SU-DHL-6 (cell line): ENCODE results near the gene LSR.

Experiments
- EZH2phosphoT487 ChIP-seq: fragments of 200-600 bp; sonication (generic), shearing (Covaris generic); conservative IDR thresholded peaks from 2 replicates; pipeline ENCODE4 v1.6.1; 2018; ENCODE audit warnings: mild to moderate bottlenecking, antibody characterized with exemption, low read length, moderate library complexity, mixed read lengths
- TF ChIP-seq, protein P1 (sequence below): fragments of 200-600 bp; sonication (generic); IDR thresholded peaks from one replicate; pipeline ENCODE4 v1.5.1; 2017; ENCODE audit warnings: antibody characterized with exemption, mild to moderate bottlenecking, low read length, moderate library complexity; ENCODE audit not compliant: insufficient read depth, poor library complexity, severe bottlenecking

DNA sequence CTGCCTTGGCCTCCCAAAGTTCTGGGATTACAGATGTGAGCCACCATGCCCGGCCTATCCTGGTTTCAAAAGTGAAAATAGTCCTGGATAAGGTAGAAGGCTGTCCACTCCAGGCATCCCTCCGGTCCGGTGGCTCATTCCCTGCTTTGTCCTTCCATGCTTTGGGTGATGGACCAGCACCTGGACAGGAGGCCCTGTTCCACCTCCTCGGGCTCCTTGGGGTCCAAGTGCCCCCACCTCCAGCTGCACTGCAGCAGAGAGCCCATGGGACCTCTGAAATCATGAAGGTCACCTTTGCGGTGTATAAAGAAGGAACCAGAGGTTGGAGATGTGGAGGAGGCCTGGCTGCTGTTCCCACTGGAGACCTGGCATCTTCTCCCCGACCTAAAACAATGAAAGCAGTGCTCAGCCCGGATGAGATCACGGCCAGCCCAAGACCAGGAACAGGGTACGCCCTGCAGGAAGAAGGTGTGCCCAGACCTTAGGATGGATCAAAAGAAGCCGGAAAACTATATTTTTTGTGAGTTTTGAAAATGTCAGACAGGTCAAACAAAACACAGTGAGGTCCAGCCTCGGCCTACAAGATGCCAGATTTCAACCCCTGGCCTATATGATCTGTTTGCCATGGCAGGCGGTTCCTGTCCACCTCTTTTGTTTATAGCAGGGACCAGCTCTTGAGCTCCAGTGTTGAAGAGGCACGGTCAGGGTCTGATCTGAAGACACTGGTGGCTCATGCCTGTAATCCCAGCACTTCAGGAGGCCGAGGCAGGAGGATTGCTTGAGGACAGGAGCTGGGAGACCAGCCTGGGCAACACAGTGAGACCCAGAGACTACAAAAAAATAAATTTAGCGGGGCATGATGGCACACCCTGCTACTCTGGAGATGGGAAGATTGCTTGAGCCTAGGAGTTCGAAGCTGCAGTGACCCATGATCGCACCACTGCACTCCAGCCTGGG lies 5.8 kb downstream of the LSR start:
- TF ChIP-seq, protein P1, sequence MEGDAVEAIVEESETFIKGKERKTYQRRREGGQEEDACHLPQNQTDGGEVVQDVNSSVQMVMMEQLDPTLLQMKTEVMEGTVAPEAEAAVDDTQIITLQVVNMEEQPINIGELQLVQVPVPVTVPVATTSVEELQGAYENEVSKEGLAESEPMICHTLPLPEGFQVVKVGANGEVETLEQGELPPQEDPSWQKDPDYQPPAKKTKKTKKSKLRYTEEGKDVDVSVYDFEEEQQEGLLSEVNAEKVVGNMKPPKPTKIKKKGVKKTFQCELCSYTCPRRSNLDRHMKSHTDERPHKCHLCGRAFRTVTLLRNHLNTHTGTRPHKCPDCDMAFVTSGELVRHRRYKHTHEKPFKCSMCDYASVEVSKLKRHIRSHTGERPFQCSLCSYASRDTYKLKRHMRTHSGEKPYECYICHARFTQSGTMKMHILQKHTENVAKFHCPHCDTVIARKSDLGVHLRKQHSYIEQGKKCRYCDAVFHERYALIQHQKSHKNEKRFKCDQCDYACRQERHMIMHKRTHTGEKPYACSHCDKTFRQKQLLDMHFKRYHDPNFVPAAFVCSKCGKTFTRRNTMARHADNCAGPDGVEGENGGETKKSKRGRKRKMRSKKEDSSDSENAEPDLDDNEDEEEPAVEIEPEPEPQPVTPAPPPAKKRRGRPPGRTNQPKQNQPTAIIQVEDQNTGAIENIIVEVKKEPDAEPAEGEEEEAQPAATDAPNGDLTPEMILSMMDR: no peak
- TF ChIP-seq EZH2phosphoT487: no peak
